Measurements from ENCODE around the gene ZNF133. TPM values are rescaled to one million over a fixed set of nuclear protein-coding genes. Genes with fewer than 3 reads are reported as not detected.

The ZNF133 gene
- total and polyA plus RNA-seq, 2 of the 13 experiments (the other 11 are each of a cell fraction or from before 2014, with no cell fraction given) = 23.5 to 26.7 TPM

GRCh38 chr20:18276821-18277220 is 11.5 kb upstream of the ZNF133 start (continued):
- no peak for TF ChIP-seq ZNF12 (CRISPR knock-in tag; IDR thresholded peaks at IDR 0.05)
- TF ChIP-seq ZNF839 (CRISPR knock-in tag; IDR thresholded peaks at IDR 0.05; ENCODE audit: borderline replicate concordance) = no peak
- TF ChIP-seq MAF1 (CRISPR knock-in tag; IDR thresholded peaks at IDR 0.05; ENCODE audit: borderline replicate concordance) = no peak
- no peak for TF ChIP-seq ATF3 (CRISPR knock-in tag; IDR thresholded peaks at IDR 0.05)
- TF ChIP-seq KAT7 (CRISPR knock-in tag; IDR thresholded peaks at IDR 0.05; ENCODE audit: borderline replicate concordance) = 0 out of 2 replicates have a peak, but pooled peaks have one; percentile 53
- TF ChIP-seq IRF9 (CRISPR knock-in tag; IDR thresholded peaks at IDR 0.05; ENCODE audit: borderline replicate concordance) = no peak
- TF ChIP-seq ZNF7 (CRISPR knock-in tag; IDR thresholded peaks at IDR 0.05) = no peak
- TF ChIP-seq FOXK1 (CRISPR knock-in tag; IDR thresholded peaks at IDR 0.05; ENCODE audit: borderline replicate concordance, low read depth) = no peak
- TF ChIP-seq PATZ1 (CRISPR knock-in tag; IDR thresholded peaks at IDR 0.05) = no peak
- TF ChIP-seq MYNN (CRISPR knock-in tag; IDR thresholded peaks at IDR 0.05; ENCODE audit: low read depth) = peak; percentile 33; the same call in 1 of the 2 replicates
- 0 out of 2 replicates have a peak, but pooled peaks have one; percentile 30 for TF ChIP-seq ZNF547 (CRISPR knock-in tag; IDR thresholded peaks at IDR 0.05)
- TF ChIP-seq MTERF4 (CRISPR knock-in tag; IDR thresholded peaks at IDR 0.05) = no peak
- TF ChIP-seq ARNT (IDR thresholded peaks at IDR 0.05) = no peak
- TF ChIP-seq ZSCAN30 (CRISPR knock-in tag; IDR thresholded peaks at IDR 0.05) = no peak
- no peak for TF ChIP-seq BRF2 (CRISPR knock-in tag; IDR thresholded peaks at IDR 0.05)
- TF ChIP-seq ZNF143 (CRISPR knock-in tag; IDR thresholded peaks at IDR 0.05) = no peak
- TF ChIP-seq HNRNPK (IDR thresholded peaks at IDR 0.05; ENCODE audit: low read depth, low read length, poor library complexity, severe bottlenecking) = no peak
- no peak for TF ChIP-seq ZNF441 (CRISPR knock-in tag; IDR thresholded peaks at IDR 0.05; ENCODE audit: borderline replicate concordance)
- no peak for TF ChIP-seq RNF219 (CRISPR knock-in tag; IDR thresholded peaks at IDR 0.05)
- no peak for TF ChIP-seq ZNF670 (CRISPR knock-in tag; IDR thresholded peaks at IDR 0.05; ENCODE audit: borderline replicate concordance)
- no peak for TF ChIP-seq NFE2 (CRISPR knock-in tag; IDR thresholded peaks at IDR 0.05)
- TF ChIP-seq GABPA (IDR thresholded peaks at IDR 0.05; ENCODE audit: low read depth, low read length) = no peak
- TF ChIP-seq GABPA (CRISPR knock-in tag; IDR thresholded peaks at IDR 0.05; ENCODE audit: low read depth) = no peak
- TF ChIP-seq ZNF557 (CRISPR knock-in tag; IDR thresholded peaks at IDR 0.05) = no peak
- no peak for TF ChIP-seq ZNF598 (CRISPR knock-in tag; IDR thresholded peaks at IDR 0.05; ENCODE audit: borderline replicate concordance)
